ENCODE measurements around the gene LRIG1. TPM values are rescaled to one million over a fixed set of nuclear protein-coding genes. Genes with fewer than 3 reads are reported as not detected.

The LRIG1 gene
- total RNA-seq, 5 donors from 2014 or later (not counting 1 experiment from before 2014, with no cell fraction given), result 33.5 to 49.8 (median 41.1) TPM

DNA sequence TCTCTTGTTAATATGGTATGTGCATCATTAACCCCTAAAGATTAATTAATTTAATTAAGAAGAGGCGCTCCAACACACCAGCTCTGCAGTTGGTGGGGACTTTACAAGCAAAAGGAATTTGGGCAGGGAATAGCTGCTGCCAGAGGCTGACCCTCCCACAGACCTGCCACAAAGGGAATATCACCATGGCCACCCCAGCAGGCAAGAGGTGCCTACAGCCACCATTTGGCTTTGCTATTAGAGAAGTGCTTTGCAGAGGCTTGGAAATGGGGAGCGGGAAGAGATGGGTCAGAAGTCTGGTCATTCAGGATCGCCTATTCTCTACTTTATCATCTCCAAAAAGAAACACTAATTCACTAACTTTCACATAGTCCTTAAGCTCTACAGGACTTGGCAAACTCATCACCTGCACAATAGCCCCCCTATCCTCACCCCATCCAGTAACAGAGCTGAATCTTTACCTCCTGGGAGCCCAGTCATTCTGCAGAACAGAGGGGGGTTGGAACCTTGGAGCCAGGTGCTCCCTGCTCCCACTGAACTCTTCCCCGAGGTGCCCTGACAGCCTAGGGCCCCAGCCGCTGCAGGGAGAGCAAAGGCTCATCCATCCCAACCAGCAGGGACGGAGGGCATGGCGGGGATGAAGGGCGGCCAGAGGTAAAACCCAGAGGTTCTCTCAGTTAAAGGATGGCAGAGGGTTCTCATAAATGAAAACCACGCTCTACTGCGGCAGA lies 29.7 kb downstream of the LRIG1 start:
- H3K27ac Mint-ChIP-seq, result no peak overlapping the region
- Histone ChIP-seq H3K27me3 (replicated peaks in 1 of 2; ENCODE audit: control insufficient read depth in 2 of 2, extremely low read depth in 1 of 2, insufficient read depth in 2 of 2, low read length in 1 of 2) (no peaks in the 10 kb centered on the region), H3K4me3 (ENCODE audit: control insufficient read depth in 1 of 2, extremely low read depth in 1 of 2, low read length in 1 of 2) (no peak overlapping the region), H3K4me1 (ENCODE audit: control insufficient read depth in 1 of 2, extremely low read depth in 1 of 2, insufficient read depth in 2 of 2, low read length in 2 of 2) (peaks cover 9 to 21% of the 10 kb centered on the region in 2 experiments), H3K36me3 (ENCODE audit: control insufficient read depth in 2 of 2, extremely low read depth in 1 of 2, insufficient read depth in 1 of 2, low read length in 1 of 2) (no peaks in the 10 kb centered on the region), H3K9me3 (no peaks in the 10 kb centered on the region), H3K27ac (ENCODE audit: low read length) (no peak overlapping the region)
- H3K9me3 Mint-ChIP-seq, result no peaks in the 10 kb centered on the region
- CTCF ChIA-PET, result interaction anchor here in 1 of 2 donors (0.6 kb wide), 1 partner anchor 7 kb away, joined by 3 read pairs; no protein-coding TSS in a partner anchor
- H3K27me3 Mint-ChIP-seq, result no peaks in the 10 kb centered on the region
- WGBS (ENCODE audit: insufficient coverage), result 100% methylated on average over 2 of the region's 10 CpGs
- ATAC-seq (replicated peaks in 1 of 4), result no peak
- no peak for DNase-seq
- no peak overlapping the region for H3K4me3 Mint-ChIP-seq
- peaks cover 27 to 63% (median 35%) of the 10 kb centered on the region in 3 donors for H3K4me1 Mint-ChIP-seq
- POLR2A ChIA-PET, result interaction anchor here in 1 of 2 donors (0.6 kb wide), 2 partner anchors 23 to 26 kb away, joined by 3 to 6 read pairs; no protein-coding TSS in a partner anchor
- H3K36me3 Mint-ChIP-seq, result peaks cover 7% of the 10 kb centered on the region

DNA sequence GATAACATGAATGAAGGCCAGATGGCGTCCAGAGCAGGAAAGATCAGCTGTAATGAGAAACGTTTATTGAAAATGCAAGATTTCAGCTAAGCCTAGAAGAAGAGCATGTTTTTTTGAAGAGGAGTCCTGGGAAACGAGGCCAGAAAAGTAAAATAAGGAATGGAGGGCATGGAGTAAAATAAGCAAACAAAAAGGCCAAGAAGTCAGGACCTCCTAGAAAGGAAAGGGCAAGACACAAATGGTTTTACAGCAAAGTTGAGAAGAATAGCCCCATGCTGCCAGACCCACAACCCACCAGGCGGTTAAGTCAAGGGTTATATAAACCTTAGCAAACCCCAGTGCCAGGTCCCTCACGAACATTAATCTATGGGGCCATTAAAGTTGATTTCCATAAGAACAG lies 30.5 kb downstream of the LRIG1 start:
- Histone ChIP-seq H3K4me3 (ENCODE audit: control insufficient read depth in 1 of 2, extremely low read depth in 1 of 2, low read length in 1 of 2) (no peak overlapping the region), H3K36me3 (ENCODE audit: control insufficient read depth in 2 of 2, extremely low read depth in 1 of 2, insufficient read depth in 1 of 2, low read length in 1 of 2) (no peaks in the 10 kb centered on the region), H3K27ac (ENCODE audit: low read length) (no peak overlapping the region), H3K9me3 (no peaks in the 10 kb centered on the region), H3K4me1 (ENCODE audit: control insufficient read depth in 1 of 2, extremely low read depth in 1 of 2, insufficient read depth in 2 of 2, low read length in 2 of 2) (peaks cover 9 to 21% of the 10 kb centered on the region in 2 experiments), H3K27me3 (replicated peaks in 1 of 2; ENCODE audit: control insufficient read depth in 2 of 2, extremely low read depth in 1 of 2, insufficient read depth in 2 of 2, low read length in 1 of 2) (no peaks in the 10 kb centered on the region)
- Mint-ChIP-seq H3K4me3 (no peak overlapping the region), H3K36me3 (peaks cover 7% of the 10 kb centered on the region), H3K27ac (no peak overlapping the region), H3K4me1 (peaks cover 33 to 66% (median 38%) of the 10 kb centered on the region in 3 donors), H3K27me3 (no peaks in the 10 kb centered on the region), H3K9me3 (no peaks in the 10 kb centered on the region)
- ChIA-PET CTCF (no interaction called here), POLR2A (interaction anchor here in 1 of 2 donors (0.6 to 0.7 kb wide), 2 partner anchors 12 to 89 kb away, joined by 3 to 8 read pairs; no protein-coding TSS in a partner anchor)
- no peak for DNase-seq
- WGBS (ENCODE audit: insufficient coverage), result 93% methylated on average over 3 of the region's 5 CpGs
- no peak for ATAC-seq (replicated peaks in 1 of 4)

DNA sequence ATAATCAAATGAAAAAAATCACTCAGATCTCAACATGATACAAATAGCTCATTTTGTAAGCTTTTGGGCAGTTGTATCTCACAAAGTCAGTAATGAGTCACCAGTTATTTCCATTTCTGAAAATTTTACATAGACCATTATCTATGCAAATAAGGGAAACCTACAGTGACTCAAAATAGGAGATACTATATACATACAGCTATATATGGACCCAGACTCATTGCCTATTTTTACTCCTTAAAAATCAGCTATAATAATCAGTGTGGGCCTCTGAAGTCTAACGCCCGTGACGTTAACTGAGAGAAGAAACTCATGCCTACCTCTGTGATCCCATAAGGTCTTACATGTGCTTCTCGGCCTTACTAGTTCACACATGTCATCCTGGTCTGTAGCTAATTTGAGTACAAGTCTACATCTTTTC lies 31.6 kb downstream of the LRIG1 start:
- peaks cover 9 to 17% of the 10 kb centered on the region in 2 experiments for H3K4me1 ChIP-seq (ENCODE audit: control insufficient read depth in 1 of 2, extremely low read depth in 1 of 2, insufficient read depth in 2 of 2, low read length in 2 of 2)
- H3K27me3 ChIP-seq (replicated peaks in 1 of 2; ENCODE audit: control insufficient read depth in 2 of 2, extremely low read depth in 1 of 2, insufficient read depth in 2 of 2, low read length in 1 of 2), result no peaks in the 10 kb centered on the region
- no peak overlapping the region for H3K27ac ChIP-seq (ENCODE audit: low read length)
- no peaks in the 10 kb centered on the region for H3K27me3 Mint-ChIP-seq
- no peak for DNase-seq
- H3K4me3 ChIP-seq (ENCODE audit: control insufficient read depth in 1 of 2, extremely low read depth in 1 of 2, low read length in 1 of 2), result no peak overlapping the region
- 87% methylated on average over 3 of the region's 4 CpGs for WGBS (ENCODE audit: insufficient coverage)
- CTCF ChIA-PET, result interaction anchor here in 1 of 2 donors (0.9 to 1.3 kb wide), 2 partner anchors 22 to 61 kb away, joined by 3 to 6 read pairs; no protein-coding TSS in a partner anchor
- H3K4me1 Mint-ChIP-seq, result peaks cover 33 to 67% (median 40%) of the 10 kb centered on the region in 3 donors
- no peaks in the 10 kb centered on the region for H3K36me3 ChIP-seq (ENCODE audit: control insufficient read depth in 2 of 2, extremely low read depth in 1 of 2, insufficient read depth in 1 of 2, low read length in 1 of 2)
- H3K36me3 Mint-ChIP-seq, result peaks cover 7% of the 10 kb centered on the region
- no peak overlapping the region for H3K4me3 Mint-ChIP-seq
- no peak overlapping the region for H3K27ac Mint-ChIP-seq
- no peaks in the 10 kb centered on the region for H3K9me3 ChIP-seq
- no peaks in the 10 kb centered on the region for H3K9me3 Mint-ChIP-seq
- ATAC-seq (replicated peaks in 1 of 4), result no peak
- POLR2A ChIA-PET, result interaction anchor here in 1 of 2 donors (0.7 kb wide), 1 partner anchor 1649 kb away, joined by 3 read pairs; no protein-coding TSS in a partner anchor

DNA sequence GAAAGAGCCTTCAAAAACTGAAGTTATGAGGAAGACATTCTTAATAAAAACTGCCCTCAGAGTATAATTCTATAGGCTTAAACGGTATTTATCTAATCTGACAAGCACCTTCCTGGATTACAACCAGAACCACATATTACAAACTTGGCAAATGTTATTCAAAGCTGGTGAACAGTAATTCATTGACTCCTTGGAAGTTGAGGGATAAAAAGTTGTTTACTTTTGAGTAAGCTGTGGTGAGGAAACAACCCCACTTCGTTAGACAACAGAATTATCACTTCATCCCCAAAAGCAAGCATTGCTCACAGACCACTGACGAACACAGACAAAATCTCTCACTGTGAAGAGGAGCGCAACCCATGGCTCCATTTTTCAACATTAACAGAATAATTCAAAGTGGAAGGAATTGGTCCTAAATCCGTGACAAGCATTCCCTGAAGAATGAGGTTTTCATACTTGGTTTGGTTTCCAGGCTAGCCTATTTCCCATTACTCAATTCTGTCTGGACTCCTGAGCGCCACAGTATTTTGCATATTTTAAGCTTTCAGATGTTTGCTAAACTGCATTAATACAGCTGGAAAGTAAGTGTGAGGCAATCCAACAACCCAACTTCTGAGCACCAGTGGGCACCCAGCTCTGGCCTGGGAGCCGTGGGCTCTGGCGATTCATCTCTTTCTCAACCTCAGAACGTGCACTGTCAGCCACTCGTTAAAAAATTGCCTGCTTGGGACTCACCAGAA lies 32.7 kb downstream of the LRIG1 start:
- Histone ChIP-seq H3K36me3 (ENCODE audit: control insufficient read depth in 2 of 2, extremely low read depth in 1 of 2, insufficient read depth in 1 of 2, low read length in 1 of 2) (no peaks in the 10 kb centered on the region), H3K4me1 (ENCODE audit: control insufficient read depth in 1 of 2, extremely low read depth in 1 of 2, insufficient read depth in 2 of 2, low read length in 2 of 2) (peaks cover 7 to 14% of the 10 kb centered on the region in 2 experiments), H3K27ac (ENCODE audit: low read length) (no peak overlapping the region), H3K4me3 (ENCODE audit: control insufficient read depth in 1 of 2, extremely low read depth in 1 of 2, low read length in 1 of 2) (no peak overlapping the region), H3K9me3 (no peaks in the 10 kb centered on the region), H3K27me3 (replicated peaks in 1 of 2; ENCODE audit: control insufficient read depth in 2 of 2, extremely low read depth in 1 of 2, insufficient read depth in 2 of 2, low read length in 1 of 2) (no peaks in the 10 kb centered on the region)
- peaks cover 23 to 65% (median 50%) of the 10 kb centered on the region in 3 donors for H3K4me1 Mint-ChIP-seq
- POLR2A ChIA-PET, result interaction anchor here in 1 of 2 donors (0.7 kb wide), 1 partner anchor 1650 kb away, joined by 3 read pairs; no protein-coding TSS in a partner anchor
- no peak overlapping the region for H3K4me3 Mint-ChIP-seq
- no peaks in the 10 kb centered on the region for H3K9me3 Mint-ChIP-seq
- no peaks in the 10 kb centered on the region for H3K27me3 Mint-ChIP-seq
- WGBS (ENCODE audit: insufficient coverage), result 64% methylated on average over 5 of the region's 10 CpGs
- CTCF ChIA-PET, result interaction anchor here (0.9 to 1.3 kb wide), 3 partner anchors 22 to 60 kb away, joined by 3 to 6 read pairs (median 3); no protein-coding TSS in a partner anchor
- H3K27ac Mint-ChIP-seq, result no peak overlapping the region
- no peak for DNase-seq
- ATAC-seq (replicated peaks in 1 of 4), result no peak
- peaks cover 7% of the 10 kb centered on the region for H3K36me3 Mint-ChIP-seq

DNA sequence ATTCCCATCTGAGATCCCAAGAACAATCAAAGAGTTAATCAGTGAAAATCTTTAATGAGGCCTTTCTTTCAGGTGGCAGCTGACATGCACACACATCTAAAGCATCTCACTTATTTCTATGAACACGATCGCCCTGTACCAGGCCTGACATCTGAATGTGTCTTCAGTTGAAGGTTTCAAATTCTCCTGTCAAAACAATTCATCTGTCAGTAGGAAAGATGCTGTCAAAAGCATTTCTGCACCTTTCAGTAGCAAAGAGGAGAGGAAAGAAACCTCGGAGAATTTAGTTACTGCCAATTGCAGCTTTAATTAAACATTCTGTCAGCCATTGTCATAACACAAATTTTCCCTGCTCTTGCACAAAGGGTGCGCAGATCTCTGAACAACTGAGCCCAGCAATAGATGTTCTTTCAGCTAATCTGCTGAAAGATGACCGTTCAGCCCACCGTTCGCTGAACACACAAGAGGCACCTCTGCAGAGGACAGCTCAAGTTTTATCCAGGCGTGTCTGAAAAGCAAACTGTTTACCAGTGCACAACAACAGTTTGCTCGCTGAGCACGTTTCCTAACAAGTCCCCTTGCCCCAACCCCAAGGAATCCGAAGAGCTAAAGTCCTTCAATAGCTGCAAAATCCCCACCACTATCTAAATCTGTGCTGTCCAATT lies 34.1 kb downstream of the LRIG1 start:
- ChIA-PET POLR2A (interaction anchor here in 1 of 2 donors (0.6 kb wide), 1 partner anchor 32 kb away, joined by 5 read pairs; no protein-coding TSS in a partner anchor), CTCF (interaction anchor here (0.6 to 1.2 kb wide), 6 partner anchors 16 to 343 kb away, joined by 3 to 5 read pairs (median 3); no protein-coding TSS in a partner anchor)
- DNase-seq (no peak), ATAC-seq (replicated peaks in 1 of 4) (no peak)
- H3K27me3 Mint-ChIP-seq, result no peaks in the 10 kb centered on the region
- no peaks in the 10 kb centered on the region for H3K27me3 ChIP-seq (replicated peaks in 1 of 2; ENCODE audit: control insufficient read depth in 2 of 2, extremely low read depth in 1 of 2, insufficient read depth in 2 of 2, low read length in 1 of 2)
- peaks cover 0 to 5% of the 10 kb centered on the region in 2 experiments for H3K4me1 ChIP-seq (ENCODE audit: control insufficient read depth in 1 of 2, extremely low read depth in 1 of 2, insufficient read depth in 2 of 2, low read length in 2 of 2)
- peaks cover 15 to 60% (median 57%) of the 10 kb centered on the region in 3 donors for H3K4me1 Mint-ChIP-seq
- no peaks in the 10 kb centered on the region for H3K36me3 ChIP-seq (ENCODE audit: control insufficient read depth in 2 of 2, extremely low read depth in 1 of 2, insufficient read depth in 1 of 2, low read length in 1 of 2)
- peaks cover 13% of the 10 kb centered on the region for H3K36me3 Mint-ChIP-seq
- H3K27ac ChIP-seq (ENCODE audit: low read length), result no peak overlapping the region
- H3K9me3 Mint-ChIP-seq, result no peaks in the 10 kb centered on the region
- H3K4me3 Mint-ChIP-seq, result no peak overlapping the region
- no peaks in the 10 kb centered on the region for H3K9me3 ChIP-seq
- 100% methylated on average over 7 of the region's 11 CpGs for WGBS (ENCODE audit: insufficient coverage)
- peak overlapping the region in 1 of 2 donors; percentile 72 for H3K27ac Mint-ChIP-seq
- H3K4me3 ChIP-seq (ENCODE audit: control insufficient read depth in 1 of 2, extremely low read depth in 1 of 2, low read length in 1 of 2), result no peak overlapping the region

DNA sequence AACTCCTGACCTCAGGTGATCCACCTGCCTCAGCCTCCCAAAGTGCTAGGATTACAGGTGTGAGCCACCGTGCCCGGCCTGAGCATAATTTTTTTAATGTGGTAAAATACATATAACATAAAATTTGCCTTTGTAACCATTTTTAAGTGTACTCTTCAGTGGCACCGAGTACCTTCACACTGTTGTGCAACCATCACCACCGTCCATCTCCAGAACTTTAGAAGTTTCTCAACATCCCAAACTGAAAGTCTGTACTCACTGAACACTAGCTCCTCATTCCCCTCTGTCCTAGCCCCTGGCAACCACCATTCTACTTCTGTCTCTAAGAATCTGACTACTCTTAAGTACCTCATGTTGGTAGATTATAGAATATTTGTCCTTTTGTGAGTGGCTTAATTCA lies 35.2 kb downstream of the LRIG1 start:
- ATAC-seq (replicated peaks in 1 of 4) (no peak), DNase-seq (no peak)
- WGBS (ENCODE audit: insufficient coverage), result 100% methylated on average over 1 of the region's 4 CpGs
- H3K4me1 Mint-ChIP-seq, result peaks cover 11 to 67% (median 55%) of the 10 kb centered on the region in 3 donors
- peak overlapping the region in 1 of 2 donors; percentile 0 for H3K27ac Mint-ChIP-seq
- Histone ChIP-seq H3K27ac (ENCODE audit: low read length) (no peak overlapping the region), H3K9me3 (no peaks in the 10 kb centered on the region), H3K27me3 (replicated peaks in 1 of 2; ENCODE audit: control insufficient read depth in 2 of 2, extremely low read depth in 1 of 2, insufficient read depth in 2 of 2, low read length in 1 of 2) (no peaks in the 10 kb centered on the region), H3K36me3 (ENCODE audit: control insufficient read depth in 2 of 2, extremely low read depth in 1 of 2, insufficient read depth in 1 of 2, low read length in 1 of 2) (no peaks in the 10 kb centered on the region), H3K4me3 (ENCODE audit: control insufficient read depth in 1 of 2, extremely low read depth in 1 of 2, low read length in 1 of 2) (no peak overlapping the region), H3K4me1 (ENCODE audit: control insufficient read depth in 1 of 2, extremely low read depth in 1 of 2, insufficient read depth in 2 of 2, low read length in 2 of 2) (no peaks in the 10 kb centered on the region)
- no peaks in the 10 kb centered on the region for H3K9me3 Mint-ChIP-seq
- ChIA-PET POLR2A (no interaction called here), CTCF (no interaction called here)
- H3K36me3 Mint-ChIP-seq, result peaks cover 19% of the 10 kb centered on the region
- H3K4me3 Mint-ChIP-seq, result no peak overlapping the region
- H3K27me3 Mint-ChIP-seq, result no peaks in the 10 kb centered on the region

All from T-cell (primary cell).